ENCODE data around the gene CADPS.

CADPS gene

DNA sequence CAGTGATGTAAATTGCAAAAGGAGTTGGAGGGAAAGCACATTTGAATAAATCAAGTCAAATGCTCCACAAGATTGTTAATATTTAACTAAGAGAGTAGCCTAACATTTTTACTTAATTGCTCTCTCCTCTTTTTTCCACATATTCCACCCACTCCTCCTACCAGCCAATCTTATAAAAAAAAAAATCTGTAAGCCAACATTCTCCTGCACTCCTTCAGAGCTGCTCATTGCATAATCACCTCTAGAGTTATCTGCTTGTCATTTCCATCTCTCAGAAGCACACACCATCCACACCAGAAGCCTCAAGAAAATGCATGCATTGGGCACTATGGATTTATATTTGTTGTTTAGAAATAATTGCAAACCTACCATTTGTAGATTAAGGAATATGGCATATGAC, 64.1 kb downstream of the CADPS start:
- no peaks in the 10 kb centered on the region for H3K27me3 Mint-ChIP-seq
- no peak overlapping the region for H3K4me3 Mint-ChIP-seq
- no peaks in the 10 kb centered on the region for H3K36me3 Mint-ChIP-seq (ENCODE audit: low read depth)
- no peaks in the 10 kb centered on the region for H3K4me1 Mint-ChIP-seq (ENCODE audit: low read depth)
- H3K9me3 Mint-ChIP-seq, result no peaks in the 10 kb centered on the region
- intact Hi-C loops (cut with micrococcal nuclease), result no loop called here
- no peak overlapping the region for H3K27ac Mint-ChIP-seq

DNA sequence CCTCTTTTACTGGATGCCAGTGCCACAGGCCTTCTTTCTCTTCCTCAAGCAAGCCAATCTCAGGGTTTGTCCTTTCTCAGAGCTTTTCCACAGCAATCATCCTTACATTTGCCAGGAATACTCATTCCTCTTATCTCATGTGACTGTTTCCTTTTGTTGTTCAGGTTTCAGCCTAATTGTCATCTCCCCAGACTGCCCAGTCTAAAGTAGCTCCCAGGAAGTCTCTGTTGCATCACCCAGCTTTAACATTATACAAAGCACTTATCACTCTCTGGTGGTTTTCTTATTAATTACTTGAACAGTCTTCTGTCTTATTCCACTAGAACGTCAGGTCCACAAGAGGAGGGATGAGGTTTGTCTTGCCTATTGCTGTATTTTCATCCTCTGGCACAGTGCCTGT, 65.8 kb downstream of the CADPS start:
- no peaks in the 10 kb centered on the region for H3K36me3 Mint-ChIP-seq (ENCODE audit: low read depth)
- no peaks in the 10 kb centered on the region for H3K4me1 Mint-ChIP-seq (ENCODE audit: low read depth)
- no peaks in the 10 kb centered on the region for H3K27me3 Mint-ChIP-seq
- H3K27ac Mint-ChIP-seq, result no peak overlapping the region
- H3K9me3 Mint-ChIP-seq, result no peaks in the 10 kb centered on the region
- H3K4me3 Mint-ChIP-seq, result no peak overlapping the region
- intact Hi-C loops (cut with micrococcal nuclease), result no loop called here

DNA sequence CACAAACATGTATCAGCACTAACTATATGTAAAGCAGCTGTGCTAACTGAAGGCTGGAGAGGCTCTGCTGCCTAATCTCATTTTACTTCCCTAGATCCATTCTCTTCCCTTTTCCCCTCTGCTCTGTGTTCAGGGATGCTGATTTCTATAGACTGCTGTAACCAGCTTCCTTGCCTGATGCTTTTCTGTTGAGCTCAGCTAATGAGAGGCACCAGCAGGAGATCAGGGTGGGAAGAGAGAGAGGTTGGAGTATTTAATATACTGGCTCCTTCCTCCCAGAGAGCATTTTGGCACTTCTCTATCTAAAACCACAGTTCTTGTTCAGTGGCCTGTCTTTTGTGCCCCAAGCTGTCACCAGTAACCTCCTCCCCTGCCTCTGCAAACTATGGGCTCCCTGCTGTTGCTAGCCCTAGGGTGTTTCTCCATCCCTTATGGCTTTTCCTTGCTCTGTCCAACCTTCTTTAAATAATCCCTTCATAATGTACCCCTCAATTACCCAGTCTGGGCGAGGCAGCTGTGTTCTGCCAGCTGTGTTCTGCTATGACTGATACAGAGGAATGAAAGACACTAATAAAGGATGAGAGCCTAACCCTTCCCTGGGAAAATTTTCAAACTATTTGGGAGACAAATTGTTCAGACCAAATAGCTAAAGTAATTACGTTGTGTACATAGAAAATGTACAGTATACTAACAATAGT, 69.5 kb downstream of the CADPS start:
- Mint-ChIP-seq H3K36me3 (ENCODE audit: low read depth) (no peaks in the 10 kb centered on the region), H3K4me3 (no peak overlapping the region), H3K4me1 (ENCODE audit: low read depth) (no peaks in the 10 kb centered on the region), H3K27me3 (no peaks in the 10 kb centered on the region), H3K9me3 (no peaks in the 10 kb centered on the region), H3K27ac (no peak overlapping the region)
- intact Hi-C loops (cut with micrococcal nuclease), result no loop called here

DNA sequence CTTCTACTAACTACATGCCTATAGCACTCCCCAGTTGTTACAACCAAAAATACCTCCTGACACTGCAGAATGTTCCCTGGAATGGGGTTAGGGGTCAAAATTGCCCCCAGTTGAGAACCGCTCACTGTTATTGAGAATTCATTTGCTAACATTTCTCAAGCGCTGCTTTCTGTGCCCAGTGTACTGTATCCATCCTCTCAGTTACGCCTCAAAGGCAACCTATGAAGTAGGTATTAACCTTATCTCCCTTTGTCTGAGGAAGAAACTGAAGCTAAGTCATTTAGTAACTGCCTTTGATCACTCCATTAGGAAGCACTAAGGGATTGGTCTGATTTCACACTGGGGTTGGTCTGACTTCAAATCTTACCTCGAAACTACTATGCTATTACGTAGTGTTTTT, 70.1 kb downstream of the CADPS start:
- no peaks in the 10 kb centered on the region for H3K36me3 Mint-ChIP-seq (ENCODE audit: low read depth)
- H3K4me3 Mint-ChIP-seq, result no peak overlapping the region
- no peaks in the 10 kb centered on the region for H3K4me1 Mint-ChIP-seq (ENCODE audit: low read depth)
- no peaks in the 10 kb centered on the region for H3K27me3 Mint-ChIP-seq
- H3K27ac Mint-ChIP-seq, result no peak overlapping the region
- H3K9me3 Mint-ChIP-seq, result no peaks in the 10 kb centered on the region
- intact Hi-C loops (cut with micrococcal nuclease), result no loop called here

DNA sequence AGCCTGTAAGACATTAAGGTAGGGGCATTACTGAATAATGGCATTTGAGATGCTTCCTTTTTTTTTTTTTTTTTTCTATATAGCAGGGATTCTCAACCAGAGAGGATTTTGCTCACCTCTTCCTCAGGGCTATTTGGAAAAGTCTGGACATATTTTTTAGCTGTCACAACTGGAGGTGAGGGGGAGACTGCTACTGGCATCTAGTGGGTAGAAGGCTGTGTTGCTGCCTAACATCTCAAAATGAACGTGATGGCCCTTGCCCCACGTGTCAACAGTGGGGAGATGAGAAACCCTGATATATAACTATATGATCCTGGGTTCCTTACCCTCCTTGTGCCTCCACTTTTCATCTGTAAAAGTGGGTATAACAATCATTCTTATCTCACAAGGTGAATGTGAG, 71.9 kb downstream of the CADPS start:
- H3K4me1 Mint-ChIP-seq (ENCODE audit: low read depth), result no peaks in the 10 kb centered on the region
- no peaks in the 10 kb centered on the region for H3K9me3 Mint-ChIP-seq
- no peaks in the 10 kb centered on the region for H3K27me3 Mint-ChIP-seq
- H3K27ac Mint-ChIP-seq, result no peak overlapping the region
- no peak overlapping the region for H3K4me3 Mint-ChIP-seq
- H3K36me3 Mint-ChIP-seq (ENCODE audit: low read depth), result no peaks in the 10 kb centered on the region
- intact Hi-C loops (cut with micrococcal nuclease), result no loop called here

DNA sequence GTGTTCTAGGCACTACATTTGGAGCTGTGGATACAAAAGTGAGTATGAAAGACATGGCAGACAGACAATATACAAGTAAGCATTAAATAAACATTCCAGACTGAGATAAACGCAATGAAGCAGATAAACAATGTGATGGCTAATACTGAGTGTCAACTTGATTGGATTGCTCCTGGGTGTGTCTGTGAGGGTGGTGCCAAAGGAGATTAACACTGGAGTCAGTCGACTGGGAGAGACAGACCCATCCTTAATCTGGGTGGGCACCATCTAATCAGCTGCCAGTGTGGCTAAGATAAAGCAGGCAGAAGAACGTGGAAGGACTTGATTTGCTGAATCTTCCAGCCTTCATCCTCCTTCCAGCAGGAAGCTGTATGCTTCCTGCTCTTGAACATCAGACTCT, 77.2 kb downstream of the CADPS start:
- Mint-ChIP-seq H3K9me3 (no peaks in the 10 kb centered on the region), H3K4me3 (no peak overlapping the region)
- intact Hi-C loops (cut with micrococcal nuclease), result no loop called here

DNA sequence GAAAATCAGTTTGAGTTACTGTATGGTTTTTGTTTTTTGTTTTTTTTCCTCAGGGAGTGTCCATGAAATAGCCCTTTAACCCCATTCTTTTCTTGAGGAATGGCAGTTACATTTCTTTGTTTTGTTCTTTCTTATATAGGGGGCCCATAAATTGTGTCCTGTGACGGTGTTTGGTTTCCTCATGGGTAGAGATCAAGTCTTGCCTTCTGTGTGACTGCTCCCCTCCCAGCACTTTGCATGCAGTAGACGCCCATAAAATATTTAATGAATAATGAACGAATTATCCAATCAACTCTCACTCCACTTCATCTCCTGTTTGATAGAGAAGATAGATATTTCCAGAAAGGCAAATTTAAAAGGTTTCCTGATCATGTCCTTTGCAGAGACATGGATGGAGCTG, 78.1 kb downstream of the CADPS start:
- Mint-ChIP-seq H3K9me3 (no peaks in the 10 kb centered on the region), H3K36me3 (ENCODE audit: low read depth) (no peaks in the 10 kb centered on the region), H3K4me3 (no peak overlapping the region), H3K27me3 (no peaks in the 10 kb centered on the region), H3K27ac (no peak overlapping the region), H3K4me1 (ENCODE audit: low read depth) (no peaks in the 10 kb centered on the region)
- intact Hi-C loops (cut with micrococcal nuclease), result no loop called here

More for the DNA sequence above, 77.2 kb downstream of the CADPS start:
- H3K36me3 Mint-ChIP-seq (ENCODE audit: low read depth), result no peaks in the 10 kb centered on the region
- no peaks in the 10 kb centered on the region for H3K4me1 Mint-ChIP-seq (ENCODE audit: low read depth)
- H3K27ac Mint-ChIP-seq, result no peak overlapping the region
- H3K27me3 Mint-ChIP-seq, result no peaks in the 10 kb centered on the region

DNA sequence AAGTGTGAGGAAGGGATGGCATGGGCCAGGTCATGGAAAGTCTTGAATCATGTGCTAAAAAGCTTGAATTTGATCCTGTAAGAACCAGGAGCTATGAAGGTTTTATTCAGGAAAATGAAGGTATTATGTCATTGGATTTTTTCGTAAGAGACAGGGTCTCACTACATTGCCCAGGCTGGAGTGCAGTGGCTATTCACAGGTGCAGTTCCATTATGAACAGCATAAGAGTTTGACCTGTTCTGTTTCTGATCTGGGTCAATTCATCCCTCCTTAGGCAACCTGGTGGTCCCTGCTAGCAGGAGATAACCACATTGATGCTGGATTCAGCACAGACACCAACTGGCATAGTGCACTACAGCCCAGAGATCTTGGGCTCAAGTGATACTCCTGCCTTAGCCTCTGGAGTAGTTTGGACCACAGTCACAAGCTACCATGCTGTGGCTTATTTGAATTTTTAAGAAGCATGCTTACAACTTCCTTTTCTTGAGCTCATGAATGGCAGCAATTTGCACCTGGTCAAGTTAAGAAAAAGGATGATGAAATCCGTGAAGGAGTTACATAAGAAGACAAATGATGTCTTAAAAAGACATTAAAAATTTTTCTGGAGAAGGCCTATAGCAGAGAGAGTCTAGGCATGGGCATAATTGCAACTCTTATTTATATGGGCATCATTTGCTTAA, 79.1 kb downstream of the CADPS start:
- no peak overlapping the region for H3K27ac Mint-ChIP-seq
- intact Hi-C loops (cut with micrococcal nuclease), result no loop called here
- H3K9me3 Mint-ChIP-seq, result no peaks in the 10 kb centered on the region
- no peaks in the 10 kb centered on the region for H3K27me3 Mint-ChIP-seq
- no peak overlapping the region for H3K4me3 Mint-ChIP-seq
- H3K36me3 Mint-ChIP-seq (ENCODE audit: low read depth), result no peaks in the 10 kb centered on the region
- H3K4me1 Mint-ChIP-seq (ENCODE audit: low read depth), result no peaks in the 10 kb centered on the region

DNA sequence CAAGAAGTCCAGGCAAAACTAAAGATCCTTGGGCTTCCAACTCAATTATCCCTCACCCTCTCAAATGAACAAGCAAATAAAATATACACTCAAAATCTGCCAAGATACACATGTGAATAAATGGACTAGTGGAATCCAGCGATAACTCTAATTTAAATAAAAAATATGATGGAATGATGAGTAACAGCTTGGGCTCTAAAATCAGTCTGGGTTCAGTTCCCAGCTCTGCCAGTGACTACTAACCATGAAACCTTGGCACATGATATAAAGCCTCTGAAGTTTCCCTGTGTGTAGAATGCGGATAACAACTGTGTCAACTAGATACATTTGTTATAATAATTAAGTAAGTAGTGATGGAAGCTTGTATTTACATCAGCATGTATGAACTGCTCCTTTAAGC, 81.3 kb downstream of the CADPS start:
- Mint-ChIP-seq H3K27me3 (no peaks in the 10 kb centered on the region), H3K36me3 (ENCODE audit: low read depth) (no peaks in the 10 kb centered on the region), H3K9me3 (no peaks in the 10 kb centered on the region), H3K27ac (no peak overlapping the region), H3K4me1 (ENCODE audit: low read depth) (no peaks in the 10 kb centered on the region), H3K4me3 (no peak overlapping the region)
- intact Hi-C loops (cut with micrococcal nuclease), result no loop called here

DNA sequence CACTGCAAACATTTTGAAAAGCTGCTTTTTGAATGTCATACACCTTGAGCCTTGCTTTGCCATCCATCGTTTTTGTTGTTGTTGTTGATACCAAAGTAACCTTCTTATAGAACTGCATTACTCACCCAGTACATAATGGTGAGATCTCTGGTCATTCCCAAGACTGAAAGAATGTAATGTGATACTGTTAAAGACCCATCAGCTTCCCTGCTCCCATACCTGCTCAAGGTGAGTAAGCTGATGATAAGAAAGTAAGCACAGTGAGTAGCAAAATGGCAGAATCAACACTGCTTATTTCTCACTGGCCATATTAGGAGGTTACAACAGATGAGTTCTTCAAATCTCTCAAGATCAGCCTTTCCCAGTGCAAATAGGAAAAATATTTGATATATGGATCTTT, 89.8 kb downstream of the CADPS start:
- Mint-ChIP-seq H3K9me3 (no peaks in the 10 kb centered on the region), H3K4me1 (ENCODE audit: low read depth) (no peaks in the 10 kb centered on the region), H3K27me3 (no peaks in the 10 kb centered on the region), H3K36me3 (ENCODE audit: low read depth) (no peaks in the 10 kb centered on the region), H3K4me3 (no peak overlapping the region), H3K27ac (no peak overlapping the region)
- intact Hi-C loops (cut with micrococcal nuclease), result no loop called here

DNA sequence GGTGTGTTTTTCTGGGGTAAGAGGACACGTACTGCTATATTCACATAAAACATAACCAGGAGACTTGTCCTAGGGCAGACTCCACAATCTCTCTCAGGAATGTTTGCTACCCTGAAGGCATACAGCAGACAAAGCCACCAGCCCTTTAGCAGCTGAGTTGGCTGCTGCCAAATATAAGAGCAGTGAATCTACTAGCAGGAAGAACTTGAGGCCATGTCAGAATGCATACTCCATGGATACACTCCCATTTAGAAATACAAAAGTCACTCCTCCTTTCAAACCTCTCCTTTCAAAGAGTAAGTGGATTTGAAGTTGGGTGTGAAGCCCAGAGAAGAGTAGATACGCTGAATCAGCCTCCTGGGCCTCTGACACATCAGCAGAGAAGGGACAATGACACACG, 94.1 kb downstream of the CADPS start:
- Mint-ChIP-seq H3K4me1 (ENCODE audit: low read depth) (no peaks in the 10 kb centered on the region), H3K27ac (no peak overlapping the region), H3K9me3 (no peaks in the 10 kb centered on the region), H3K27me3 (no peaks in the 10 kb centered on the region), H3K4me3 (no peak overlapping the region), H3K36me3 (ENCODE audit: low read depth) (no peaks in the 10 kb centered on the region)
- intact Hi-C loops (cut with micrococcal nuclease), result no loop called here

DNA sequence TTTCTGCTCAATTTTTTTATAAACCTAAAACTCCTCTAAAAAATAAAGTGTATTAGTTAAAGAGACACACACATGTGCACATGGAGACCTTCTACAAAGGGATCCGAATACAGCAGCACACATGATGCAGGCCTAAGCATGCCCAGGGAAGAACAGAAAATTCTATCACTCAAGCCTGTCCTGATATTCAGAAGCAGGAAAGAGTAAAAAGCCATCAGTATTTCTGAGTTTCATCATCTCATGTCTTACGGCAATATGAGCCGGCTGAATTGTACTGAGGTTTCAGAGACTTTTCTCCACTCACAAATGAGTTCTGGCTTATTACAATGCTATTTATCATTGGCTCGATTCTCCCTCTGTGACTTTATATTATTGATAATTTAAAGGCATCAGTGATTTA, 97.5 kb downstream of the CADPS start:
- H3K4me1 Mint-ChIP-seq (ENCODE audit: low read depth), result no peaks in the 10 kb centered on the region
- no peaks in the 10 kb centered on the region for H3K27me3 Mint-ChIP-seq
- no peak overlapping the region for H3K27ac Mint-ChIP-seq
- no peaks in the 10 kb centered on the region for H3K9me3 Mint-ChIP-seq
- intact Hi-C loops (cut with micrococcal nuclease), result no loop called here
- H3K4me3 Mint-ChIP-seq, result no peak overlapping the region
- H3K36me3 Mint-ChIP-seq (ENCODE audit: low read depth), result no peaks in the 10 kb centered on the region

DNA sequence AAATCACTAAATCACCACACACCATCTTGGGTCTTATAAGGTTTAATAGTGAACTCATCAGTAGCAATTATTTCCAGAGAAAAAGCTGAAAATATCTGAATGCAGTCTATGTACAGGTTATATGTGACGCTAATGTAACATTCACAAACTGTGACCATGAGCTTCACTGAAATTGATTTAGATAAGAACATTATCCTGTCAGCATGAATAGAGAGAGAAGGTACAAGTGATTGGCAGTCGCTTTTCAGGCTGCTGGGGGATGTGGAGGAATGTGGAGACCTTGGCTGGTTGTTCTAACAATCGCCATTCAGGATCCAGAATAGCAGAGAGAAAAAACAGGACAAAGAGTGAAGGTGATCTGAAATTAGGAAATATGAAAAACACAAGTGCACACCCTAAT, 98.1 kb downstream of the CADPS start:
- Mint-ChIP-seq H3K27ac (no peak overlapping the region), H3K9me3 (no peaks in the 10 kb centered on the region), H3K36me3 (ENCODE audit: low read depth) (no peaks in the 10 kb centered on the region), H3K4me1 (ENCODE audit: low read depth) (no peaks in the 10 kb centered on the region), H3K27me3 (no peaks in the 10 kb centered on the region), H3K4me3 (no peak overlapping the region)
- intact Hi-C loops (cut with micrococcal nuclease), result no loop called here

DNA sequence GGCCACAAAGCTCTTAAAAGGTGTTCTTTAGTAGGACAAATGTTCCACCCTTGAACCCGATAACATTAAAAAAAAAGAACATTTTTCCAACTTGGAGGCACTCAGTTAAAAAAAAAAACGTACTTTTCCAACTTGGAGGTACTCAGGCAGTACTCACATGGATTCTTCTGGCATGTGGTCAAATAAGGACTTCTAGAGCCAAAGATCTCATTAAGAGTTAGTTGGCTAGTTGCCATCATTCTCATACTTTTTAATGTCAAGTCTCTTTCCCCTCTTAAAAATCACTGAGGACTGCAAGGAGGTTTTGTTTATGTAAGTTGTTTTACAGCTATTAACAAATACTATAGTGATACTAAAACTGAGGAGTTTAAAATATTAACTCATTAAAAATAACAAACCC, 101.0 kb downstream of the CADPS start:
- no peaks in the 10 kb centered on the region for H3K27me3 Mint-ChIP-seq
- H3K36me3 Mint-ChIP-seq (ENCODE audit: low read depth), result no peaks in the 10 kb centered on the region
- no peaks in the 10 kb centered on the region for H3K4me1 Mint-ChIP-seq (ENCODE audit: low read depth)
- no peak overlapping the region for H3K27ac Mint-ChIP-seq
- H3K9me3 Mint-ChIP-seq, result no peaks in the 10 kb centered on the region
- H3K4me3 Mint-ChIP-seq, result no peak overlapping the region
- intact Hi-C loops (cut with micrococcal nuclease), result no loop called here
